Measurements from ENCODE around the gene CACNB3. TPM values are rescaled to one million over a fixed set of nuclear protein-coding genes. Genes with fewer than 3 reads are reported as not detected.

Gene CACNB3
- total RNA-seq, 1 donor from 2014 or later = 42.8 TPM

Small RNA genes within 50 kb of the gene (small RNA-seq; reads per million reads assigned to genes)
- gene MIR4701 (ENCODE audit: low replicate concordance) (not detected), gene RF00019 (ENCODE audit: low replicate concordance) (not detected)

Other genes starting within 250 kb of the CACNB3 start
- gene LALBA, start 248.4 kb upstream of the CACNB3 start, total RNA-seq = not detected
- gene KANSL2, start 136.3 kb upstream of the CACNB3 start, total RNA-seq = 72.5 TPM
- 30.0 TPM for gene CCNT1, start 101.8 kb upstream of the CACNB3 start, total RNA-seq
- gene ADCY6, start 29.4 kb upstream of the CACNB3 start, total RNA-seq = 28.8 TPM
- gene DDX23, start 33.7 kb downstream of the CACNB3 start, total RNA-seq = 53.1 TPM
- 27.5 TPM for gene RND1, start 47.4 kb downstream of the CACNB3 start, total RNA-seq
- gene FKBP11, start 107.0 kb downstream of the CACNB3 start, total RNA-seq = 5.9 TPM
- gene ARF3, start 139.0 kb downstream of the CACNB3 start, total RNA-seq = 70.3 TPM
- gene WNT10B, start 153.2 kb downstream of the CACNB3 start, total RNA-seq = 6.6 TPM
- not detected for gene WNT1, start 159.8 kb downstream of the CACNB3 start, total RNA-seq
- 11.1 TPM for gene DDN, start 180.9 kb downstream of the CACNB3 start, total RNA-seq
- 19.4 TPM for gene PRKAG1, start 200.3 kb downstream of the CACNB3 start, total RNA-seq
- gene KMT2D, start 242.3 kb downstream of the CACNB3 start, total RNA-seq = 38.4 TPM